ENCODE data around the gene RERE.

DNA sequence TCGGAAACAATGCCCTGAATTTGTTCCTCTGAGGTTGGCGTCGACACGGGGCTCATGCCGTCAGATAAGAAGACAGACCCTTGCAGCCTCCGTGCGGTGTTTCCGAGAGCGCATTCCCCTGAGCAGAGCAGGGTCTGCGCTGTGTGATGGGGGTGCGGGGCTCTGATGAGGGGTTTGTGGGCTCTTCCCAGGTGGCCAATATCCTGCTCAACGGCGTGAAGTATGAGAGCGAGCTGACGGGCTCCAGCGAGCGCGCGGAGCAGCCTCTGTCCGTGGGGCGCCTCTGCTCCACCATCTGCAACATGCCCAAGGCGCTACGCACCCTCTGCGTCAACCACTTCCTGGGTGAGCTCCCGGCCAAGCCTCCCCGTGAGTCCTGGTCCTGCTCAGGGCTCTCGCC is 482.2 kb downstream of the RERE start:
- TF ChIP-seq, protein P1, sequence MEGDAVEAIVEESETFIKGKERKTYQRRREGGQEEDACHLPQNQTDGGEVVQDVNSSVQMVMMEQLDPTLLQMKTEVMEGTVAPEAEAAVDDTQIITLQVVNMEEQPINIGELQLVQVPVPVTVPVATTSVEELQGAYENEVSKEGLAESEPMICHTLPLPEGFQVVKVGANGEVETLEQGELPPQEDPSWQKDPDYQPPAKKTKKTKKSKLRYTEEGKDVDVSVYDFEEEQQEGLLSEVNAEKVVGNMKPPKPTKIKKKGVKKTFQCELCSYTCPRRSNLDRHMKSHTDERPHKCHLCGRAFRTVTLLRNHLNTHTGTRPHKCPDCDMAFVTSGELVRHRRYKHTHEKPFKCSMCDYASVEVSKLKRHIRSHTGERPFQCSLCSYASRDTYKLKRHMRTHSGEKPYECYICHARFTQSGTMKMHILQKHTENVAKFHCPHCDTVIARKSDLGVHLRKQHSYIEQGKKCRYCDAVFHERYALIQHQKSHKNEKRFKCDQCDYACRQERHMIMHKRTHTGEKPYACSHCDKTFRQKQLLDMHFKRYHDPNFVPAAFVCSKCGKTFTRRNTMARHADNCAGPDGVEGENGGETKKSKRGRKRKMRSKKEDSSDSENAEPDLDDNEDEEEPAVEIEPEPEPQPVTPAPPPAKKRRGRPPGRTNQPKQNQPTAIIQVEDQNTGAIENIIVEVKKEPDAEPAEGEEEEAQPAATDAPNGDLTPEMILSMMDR (IDR thresholded peaks at IDR 0.05): no peak
- TF ChIP-seq SIN3A (IDR thresholded peaks at IDR 0.05; ENCODE audit: borderline replicate concordance, insufficient read depth, low read depth, low read length) (no peak), POLR2AphosphoS5 (IDR thresholded peaks at IDR 0.05; ENCODE audit: low read depth, low read length) (no peak)
- TF ChIP-seq, protein P2, sequence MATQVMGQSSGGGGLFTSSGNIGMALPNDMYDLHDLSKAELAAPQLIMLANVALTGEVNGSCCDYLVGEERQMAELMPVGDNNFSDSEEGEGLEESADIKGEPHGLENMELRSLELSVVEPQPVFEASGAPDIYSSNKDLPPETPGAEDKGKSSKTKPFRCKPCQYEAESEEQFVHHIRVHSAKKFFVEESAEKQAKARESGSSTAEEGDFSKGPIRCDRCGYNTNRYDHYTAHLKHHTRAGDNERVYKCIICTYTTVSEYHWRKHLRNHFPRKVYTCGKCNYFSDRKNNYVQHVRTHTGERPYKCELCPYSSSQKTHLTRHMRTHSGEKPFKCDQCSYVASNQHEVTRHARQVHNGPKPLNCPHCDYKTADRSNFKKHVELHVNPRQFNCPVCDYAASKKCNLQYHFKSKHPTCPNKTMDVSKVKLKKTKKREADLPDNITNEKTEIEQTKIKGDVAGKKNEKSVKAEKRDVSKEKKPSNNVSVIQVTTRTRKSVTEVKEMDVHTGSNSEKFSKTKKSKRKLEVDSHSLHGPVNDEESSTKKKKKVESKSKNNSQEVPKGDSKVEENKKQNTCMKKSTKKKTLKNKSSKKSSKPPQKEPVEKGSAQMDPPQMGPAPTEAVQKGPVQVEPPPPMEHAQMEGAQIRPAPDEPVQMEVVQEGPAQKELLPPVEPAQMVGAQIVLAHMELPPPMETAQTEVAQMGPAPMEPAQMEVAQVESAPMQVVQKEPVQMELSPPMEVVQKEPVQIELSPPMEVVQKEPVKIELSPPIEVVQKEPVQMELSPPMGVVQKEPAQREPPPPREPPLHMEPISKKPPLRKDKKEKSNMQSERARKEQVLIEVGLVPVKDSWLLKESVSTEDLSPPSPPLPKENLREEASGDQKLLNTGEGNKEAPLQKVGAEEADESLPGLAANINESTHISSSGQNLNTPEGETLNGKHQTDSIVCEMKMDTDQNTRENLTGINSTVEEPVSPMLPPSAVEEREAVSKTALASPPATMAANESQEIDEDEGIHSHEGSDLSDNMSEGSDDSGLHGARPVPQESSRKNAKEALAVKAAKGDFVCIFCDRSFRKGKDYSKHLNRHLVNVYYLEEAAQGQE (IDR thresholded peaks at IDR 0.05; ENCODE audit: insufficient read depth in 1 of 2, low read depth in 2 of 2, low read length in 1 of 2): no peak

Measured in Panc1 (cell line).